GM08714 (cell line): Measurements from ENCODE around the gene CDKN2B-AS1.

ENCODE experiments used
- H3K4me3 ChIP-seq: fragments of 200-500 bp; sonication (Bioruptor generic); 2 replicates; pipeline ENCODE4 v1.5.1; 2014; ENCODE audit warnings: mild to moderate bottlenecking, low read length, inconsistent platforms
- ZNF274 ChIP-seq: IDR thresholded peaks from 2 replicates; pipeline ENCODE4 v1.6.1; 2012; ENCODE audit warnings: mild to moderate bottlenecking, low read depth, low read length

Gene CDKN2B-AS1

DNA sequence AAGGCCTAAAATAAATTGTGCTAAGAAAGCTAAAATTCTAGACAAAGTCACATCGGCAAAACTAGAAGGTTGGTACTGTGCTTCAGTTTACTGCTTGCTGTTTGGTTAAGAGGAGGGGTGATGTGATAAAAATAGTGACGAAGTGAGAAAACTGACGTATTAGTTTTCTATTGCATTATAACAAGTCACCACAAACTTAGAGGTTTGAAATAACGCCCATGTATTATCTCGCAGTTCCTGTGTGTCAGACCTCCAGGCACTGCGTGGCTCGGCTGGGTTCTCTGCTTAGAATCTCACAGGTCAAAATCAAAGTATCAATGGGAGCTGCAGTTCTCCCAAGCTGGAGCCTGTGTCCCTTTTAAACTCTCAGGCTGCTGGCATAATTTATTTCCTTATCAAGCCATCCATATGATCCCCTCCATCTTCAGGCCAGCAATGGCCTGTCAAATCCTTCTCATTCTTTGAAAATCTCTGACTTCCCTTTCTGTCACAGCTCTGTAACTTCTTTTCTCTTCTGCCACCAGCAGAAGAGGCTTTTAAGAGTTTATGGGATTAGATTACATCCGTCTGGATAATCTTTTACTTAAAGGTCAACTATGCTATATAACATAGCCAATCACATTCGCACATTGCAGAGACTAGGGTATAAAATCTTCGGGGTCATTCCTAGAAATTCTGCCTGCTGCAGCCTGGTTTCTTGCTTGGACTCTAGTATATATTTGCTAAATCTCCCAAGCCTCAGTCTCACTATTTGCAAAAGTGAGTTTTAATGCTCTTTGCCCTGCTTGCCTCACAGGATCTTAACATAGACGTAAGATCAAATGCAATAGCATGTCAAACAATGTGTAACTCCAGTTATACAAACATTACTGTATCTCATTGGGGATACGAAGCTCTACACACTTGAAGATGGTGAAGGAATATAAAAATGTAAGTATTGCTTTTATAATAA, 118.6 kb downstream of the CDKN2B-AS1 start:
- no peak for TF ChIP-seq ZNF274

DNA sequence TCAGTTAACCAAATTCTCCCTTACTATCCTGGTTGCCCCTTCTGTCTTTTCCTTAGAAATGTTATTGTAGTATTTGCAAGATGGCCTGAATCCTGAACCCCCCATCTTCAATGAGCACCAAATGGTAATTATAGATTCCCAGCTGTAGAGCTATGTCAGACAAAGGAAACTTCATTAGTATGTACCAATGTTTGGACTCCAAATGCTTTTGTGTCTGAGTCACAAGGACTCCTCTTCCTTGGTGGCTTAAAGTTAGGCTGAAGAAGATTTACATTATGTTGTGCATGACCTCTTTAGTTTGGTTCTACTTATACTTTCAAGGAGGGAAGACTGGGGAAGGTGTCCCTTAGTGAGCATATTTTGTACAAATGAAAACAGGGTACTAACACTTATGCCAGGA, 120.4 kb downstream of the CDKN2B-AS1 start:
- TF ChIP-seq ZNF274 = no peak
- no peak overlapping the region for H3K4me3 ChIP-seq

More for the DNA sequence above, 118.6 kb downstream of the CDKN2B-AS1 start:
- no peak overlapping the region for H3K4me3 ChIP-seq

DNA sequence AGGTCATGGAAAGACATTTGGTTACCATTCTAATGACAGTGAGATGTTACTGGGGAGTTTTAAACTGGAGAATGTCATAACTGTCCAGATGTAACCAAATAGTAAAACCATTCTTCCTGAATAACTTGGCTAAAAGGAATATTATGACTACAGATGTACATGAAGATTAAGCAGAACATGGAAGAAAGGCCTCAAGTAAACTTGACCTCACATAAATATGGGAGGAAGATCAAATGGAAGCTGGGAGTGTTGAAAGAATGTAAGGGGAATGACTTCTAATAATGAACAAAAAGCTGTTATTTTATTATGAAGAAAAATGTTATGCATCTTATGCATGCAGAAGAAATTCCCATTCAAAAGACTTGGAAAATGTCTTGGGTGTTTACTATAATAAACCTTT, 122.2 kb downstream of the CDKN2B-AS1 start:
- no peak overlapping the region for H3K4me3 ChIP-seq
- TF ChIP-seq ZNF274 = no peak

DNA sequence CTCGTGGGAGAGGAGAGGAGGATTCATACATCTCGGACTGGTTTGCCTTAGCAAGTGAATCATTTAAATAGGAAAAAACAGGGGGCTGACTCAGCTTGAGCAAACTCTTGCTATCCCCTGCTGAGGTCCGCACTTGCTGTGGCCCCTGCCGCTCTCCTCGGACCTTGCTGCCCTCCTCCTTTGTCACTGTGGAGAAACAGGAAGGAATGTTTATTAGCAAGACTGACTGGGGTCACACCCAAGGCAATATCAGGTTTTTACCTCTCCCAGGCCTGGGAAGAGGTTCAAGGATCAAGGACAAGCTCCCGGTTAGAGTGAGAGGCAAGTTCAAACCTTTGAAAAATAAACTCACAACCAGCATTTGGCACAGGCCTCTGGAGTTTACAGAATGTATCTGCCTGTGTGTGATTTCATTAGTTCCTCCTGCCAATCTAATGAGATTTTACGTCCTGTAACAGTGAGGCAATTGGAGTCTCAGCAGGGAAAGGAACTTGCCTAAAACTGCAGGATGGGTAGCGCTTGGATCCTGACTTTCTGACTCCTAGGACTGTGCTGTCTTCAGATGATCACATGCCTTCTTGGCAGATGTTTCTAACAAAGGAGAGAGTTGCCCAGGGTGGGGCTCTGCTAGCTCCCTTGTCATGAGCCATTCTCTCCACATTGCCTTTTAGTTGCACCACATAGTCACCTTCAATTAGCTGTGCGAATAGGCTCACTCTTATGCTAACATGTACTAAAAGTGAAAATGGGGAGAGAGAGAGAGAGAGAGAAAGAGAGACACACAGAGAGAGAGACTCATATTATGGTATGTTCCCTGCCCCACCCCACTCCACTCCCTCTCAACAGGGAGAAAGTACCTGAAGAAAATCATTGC, 123.2 kb downstream of the CDKN2B-AS1 start:
- TF ChIP-seq ZNF274 = no peak
- H3K4me3 ChIP-seq = no peak overlapping the region

DNA sequence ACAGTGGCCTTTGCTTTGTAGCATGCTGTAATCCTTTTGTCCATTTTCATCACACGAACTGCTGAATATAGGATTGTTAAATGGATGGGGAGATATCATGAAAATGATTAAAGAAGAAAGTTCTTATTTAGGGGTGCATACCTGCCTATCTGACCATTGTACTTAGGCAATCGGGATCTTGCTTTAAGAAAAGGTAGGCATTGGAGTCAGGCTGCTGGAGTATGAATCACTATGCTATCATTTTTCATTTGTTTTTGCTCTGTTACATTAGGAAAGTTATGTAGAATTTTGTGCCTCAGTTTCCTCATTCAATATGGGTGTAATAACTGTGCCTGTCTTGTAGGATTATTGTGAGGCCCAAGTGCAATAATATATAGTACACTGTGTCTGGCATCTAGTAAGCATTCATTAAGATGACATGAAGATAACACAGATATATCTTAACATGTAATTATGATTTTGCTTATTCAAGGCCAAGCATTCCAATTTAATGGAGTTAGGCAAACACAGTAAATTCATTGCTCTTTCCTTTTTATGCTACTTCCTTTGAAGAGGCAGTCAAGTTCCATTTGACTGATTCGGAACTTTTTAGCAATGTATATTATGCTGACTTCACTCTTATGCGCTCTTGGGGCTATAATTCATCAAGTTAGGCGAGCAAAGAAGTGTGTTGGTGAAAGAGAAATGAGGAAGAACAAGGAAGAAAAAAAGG, 124.4 kb downstream of the CDKN2B-AS1 start:
- no peak overlapping the region for H3K4me3 ChIP-seq
- TF ChIP-seq ZNF274 = no peak

DNA sequence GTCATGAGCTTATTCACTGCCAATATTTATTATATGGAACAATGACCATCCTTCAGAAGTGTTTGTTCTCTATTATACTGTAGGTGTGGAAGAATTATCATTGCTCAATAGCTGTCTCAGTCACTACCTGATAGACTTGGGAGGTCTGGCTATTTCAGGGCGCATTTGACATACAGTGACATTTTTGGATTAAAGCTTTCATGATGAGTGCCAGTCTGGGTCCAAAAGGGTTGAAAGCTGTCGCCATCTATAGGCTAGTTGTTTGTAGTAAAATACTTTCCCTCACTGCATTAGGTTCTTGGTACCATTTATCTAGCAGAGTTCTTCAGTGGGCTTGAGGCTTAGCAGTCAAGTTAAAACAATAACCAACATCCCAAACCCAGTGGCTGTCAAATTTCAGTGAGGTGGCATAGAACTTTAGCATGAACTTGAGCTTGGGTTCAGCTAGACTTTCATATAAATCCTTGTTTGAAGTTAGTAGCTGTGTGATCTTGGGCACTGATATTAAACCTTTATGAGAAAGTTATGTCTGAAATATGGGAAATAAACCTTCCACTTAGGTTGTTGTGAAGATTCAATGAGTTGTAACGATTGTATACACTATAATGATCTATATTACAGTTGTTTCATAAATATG, 125.0 kb downstream of the CDKN2B-AS1 start:
- no peak for TF ChIP-seq ZNF274
- H3K4me3 ChIP-seq = no peak overlapping the region

DNA sequence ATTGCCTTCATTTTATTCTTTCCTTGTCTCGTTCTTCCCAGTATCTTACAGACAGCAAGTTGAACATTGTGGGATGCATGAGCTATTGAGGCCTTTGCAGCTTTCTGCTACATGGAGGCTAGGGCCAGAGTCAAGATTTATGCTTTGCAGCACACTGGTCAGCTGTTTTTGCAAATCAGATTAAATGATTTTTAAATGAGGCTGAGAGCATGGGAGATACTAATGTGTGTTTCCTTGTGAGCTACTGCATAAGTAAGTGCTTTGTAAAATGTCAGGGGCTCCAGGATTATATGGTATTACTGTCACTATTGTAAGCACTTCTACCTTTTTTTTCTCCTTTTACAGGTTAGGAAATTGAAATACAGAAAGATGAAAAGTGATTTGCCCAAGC, 125.6 kb downstream of the CDKN2B-AS1 start:
- no peak overlapping the region for H3K4me3 ChIP-seq
- TF ChIP-seq ZNF274 = no peak

DNA sequence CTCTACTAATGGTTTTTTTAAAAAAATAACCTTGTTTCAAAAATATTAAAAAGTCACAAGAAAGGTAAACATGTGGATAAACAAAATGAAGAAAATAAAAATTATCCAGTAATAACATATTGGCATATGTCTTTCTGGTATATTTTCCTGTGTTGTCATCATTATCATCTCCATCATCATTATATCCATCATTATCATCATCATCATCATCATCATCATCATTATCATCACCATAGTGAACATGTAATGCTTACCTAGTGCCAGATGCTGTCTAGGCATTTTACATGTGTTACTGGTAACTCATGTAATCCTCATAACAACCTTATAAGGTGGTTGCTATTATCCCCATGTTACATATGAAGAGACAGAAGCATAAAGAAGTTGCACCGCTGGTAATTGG, 126.0 kb downstream of the CDKN2B-AS1 start:
- H3K4me3 ChIP-seq = no peak overlapping the region
- TF ChIP-seq ZNF274 = no peak

DNA sequence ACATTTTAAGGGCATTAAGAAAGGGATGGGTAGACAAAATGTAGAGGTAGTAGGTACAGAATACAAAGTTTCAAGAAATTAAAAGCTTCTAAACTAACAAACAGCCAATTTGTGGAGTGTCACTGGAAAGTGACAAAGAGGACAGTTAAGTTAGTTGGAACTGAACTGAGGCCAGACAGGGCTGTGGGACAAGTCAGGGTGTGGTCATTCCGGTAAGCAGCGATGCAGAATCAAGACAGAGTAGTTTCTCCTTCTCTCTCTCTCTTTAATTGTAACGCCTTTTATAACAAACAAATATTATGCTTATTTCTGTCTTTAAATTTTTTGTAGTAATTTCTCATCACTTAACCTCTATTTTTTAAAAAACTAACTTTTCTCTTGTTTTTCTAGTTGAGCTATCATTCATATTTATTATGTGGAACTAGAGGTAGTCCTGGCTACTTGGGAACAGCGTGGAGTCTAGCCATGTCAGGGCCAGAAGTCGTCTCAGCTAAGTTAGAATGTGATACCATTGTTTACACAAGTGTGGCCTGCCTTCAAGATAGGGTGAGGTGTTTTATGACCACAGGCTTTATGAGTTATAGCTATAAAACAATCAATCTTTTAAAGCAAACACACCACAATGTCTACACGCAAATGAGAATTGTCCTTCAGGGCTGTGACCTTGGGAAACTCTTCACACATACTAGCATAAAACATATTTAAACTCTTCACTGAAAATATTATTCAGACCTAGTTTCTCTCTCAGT, 129.8 kb downstream of the CDKN2B-AS1 start:
- no peak overlapping the region for H3K4me3 ChIP-seq
- TF ChIP-seq ZNF274 = no peak

DNA sequence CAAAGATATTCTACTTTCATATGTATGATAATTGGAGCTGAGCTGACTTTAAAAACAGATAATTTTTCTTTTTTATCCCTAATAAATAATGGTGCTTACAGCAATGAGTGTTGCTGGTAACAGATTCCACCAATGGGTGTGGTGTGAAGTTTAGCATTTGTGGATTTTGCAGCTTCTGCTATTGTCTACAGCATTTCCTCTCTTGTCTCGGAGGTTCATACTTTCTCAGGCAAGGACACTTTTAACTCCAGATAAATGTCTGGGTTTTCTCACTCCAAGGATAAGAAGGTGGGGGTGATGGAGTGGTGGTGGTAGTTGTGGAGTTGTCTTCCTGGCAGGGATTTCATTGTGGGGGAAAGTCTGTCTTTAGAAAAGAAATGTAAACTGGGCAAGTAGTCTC, 134.5 kb downstream of the CDKN2B-AS1 start:
- TF ChIP-seq ZNF274 = no peak
- no peak overlapping the region for H3K4me3 ChIP-seq

DNA sequence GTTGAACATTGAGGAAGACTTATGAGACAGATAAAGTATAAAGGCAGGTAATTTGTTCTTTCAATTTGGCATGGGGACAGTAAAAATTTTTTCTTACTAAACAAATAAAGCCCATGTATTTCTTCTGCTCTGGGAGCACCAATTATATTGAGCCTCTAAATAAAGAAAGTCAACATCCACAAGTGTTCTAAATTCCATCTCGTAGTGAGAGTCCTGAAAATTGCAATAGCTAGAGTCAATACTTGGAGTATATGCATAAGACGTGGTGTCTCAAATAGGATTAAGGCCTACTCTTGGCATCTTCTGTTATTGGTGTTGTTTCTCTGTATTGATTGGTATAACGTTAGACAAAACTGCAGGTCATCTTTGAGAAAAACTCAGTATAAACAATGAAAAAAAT, 135.0 kb downstream of the CDKN2B-AS1 start:
- no peak overlapping the region for H3K4me3 ChIP-seq
- TF ChIP-seq ZNF274 = no peak

DNA sequence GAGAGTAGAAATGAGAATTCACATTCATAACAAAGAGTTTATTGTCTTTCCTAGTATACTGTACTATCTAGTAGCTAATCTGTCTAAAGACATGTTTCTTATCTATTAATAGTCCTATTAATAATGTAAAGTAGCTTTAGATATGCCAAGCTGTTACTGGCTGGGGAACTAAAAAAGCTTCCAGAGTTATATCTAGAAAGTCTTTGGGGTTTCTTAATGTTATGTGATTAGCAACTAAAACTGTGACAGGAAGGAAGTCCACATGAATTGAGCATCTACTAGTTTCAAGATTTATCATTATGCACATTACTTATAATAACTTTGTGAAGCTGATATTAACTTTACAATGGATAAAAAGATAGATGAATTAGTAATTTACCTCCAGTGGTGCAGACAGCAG, 137.2 kb downstream of the CDKN2B-AS1 start:
- no peak overlapping the region for H3K4me3 ChIP-seq
- TF ChIP-seq ZNF274 = no peak

DNA sequence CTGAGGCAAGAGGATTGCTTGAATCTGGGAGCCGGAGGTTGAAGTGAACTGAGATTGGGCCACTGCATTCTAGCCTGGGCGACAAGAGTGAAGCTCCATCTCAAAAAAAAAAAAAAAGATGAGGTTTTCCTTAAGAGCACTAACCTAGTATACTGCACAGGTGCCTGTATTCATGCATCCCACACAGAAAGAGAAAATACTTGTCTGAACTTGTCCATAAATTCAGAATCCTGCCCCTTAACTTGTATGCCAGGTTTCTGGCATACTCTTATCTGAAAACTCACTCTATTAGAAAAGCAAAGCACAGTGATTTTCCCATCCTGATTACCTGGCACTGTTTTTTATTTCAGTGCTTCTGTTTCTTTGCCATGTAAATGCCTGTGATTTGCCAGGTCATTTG, 139.8 kb downstream of the CDKN2B-AS1 start:
- H3K4me3 ChIP-seq = no peak overlapping the region
- no peak for TF ChIP-seq ZNF274
